ENCODE data around the gene PDZRN4.
"Not testable (repeated sequence)": the region's sequence is repeated elsewhere in the genome, so short reads cannot be mapped to it uniquely, and the experiment has no call there.

The PDZRN4 gene

DNA sequence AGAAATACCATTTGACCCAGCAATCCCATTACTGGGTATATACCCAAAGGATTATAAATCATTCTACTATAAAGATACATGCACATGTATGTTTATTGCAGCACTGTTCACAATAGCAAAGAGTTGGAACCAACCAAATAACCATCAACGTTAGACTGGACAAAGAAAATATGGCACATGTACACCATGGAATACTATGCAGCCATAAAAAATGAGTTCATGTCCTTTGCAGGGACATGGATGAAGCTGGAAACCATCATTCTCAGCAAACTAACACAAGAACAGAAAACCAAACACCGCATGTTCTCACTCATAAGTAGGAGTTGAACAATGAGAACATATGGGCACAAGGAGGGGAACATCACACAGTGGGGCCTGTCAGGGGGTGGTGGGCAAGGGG lies 97.3 kb downstream of the PDZRN4 start:
- not testable (repeated sequence) for DNase-seq (ENCODE audit: low spot score)

- DNase-seq (ENCODE audit: low spot score): no peak
These were observed 98.3 kb downstream of the PDZRN4 start for GRCh38 chr12:41286426-41286825.

- no peak for DNase-seq (ENCODE audit: low spot score)
These were observed 99.5 kb downstream of the PDZRN4 start for GRCh38 chr12:41287500-41288141.

GRCh38 chr12:41288142-41288811 lies 100.2 kb downstream of the PDZRN4 start:
- DNase-seq (ENCODE audit: low spot score): no peak

GRCh38 chr12:41289501-41289900 lies 101.4 kb downstream of the PDZRN4 start:
- no peak for DNase-seq (ENCODE audit: low spot score)

DNA sequence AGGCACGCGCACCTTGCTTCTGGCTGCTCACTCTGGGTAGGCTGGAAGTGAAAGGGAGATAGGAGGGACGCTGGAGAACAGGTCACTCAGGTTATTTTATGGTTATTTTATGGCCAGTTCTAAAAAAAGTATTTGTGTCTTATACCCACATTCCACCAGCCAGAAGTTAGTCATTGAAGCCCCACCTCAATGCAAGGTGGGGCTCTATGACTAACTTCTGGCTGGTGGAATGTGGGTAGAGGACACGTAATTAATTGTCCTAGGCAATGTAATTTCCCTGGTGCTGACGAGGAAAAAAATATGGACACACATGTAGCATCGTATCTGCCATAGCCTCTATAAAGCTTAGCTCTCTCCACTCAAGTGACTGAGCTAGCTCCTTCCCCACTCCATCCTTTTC lies 104.9 kb downstream of the PDZRN4 start:
- DNase-seq (ENCODE audit: low spot score): no peak

GRCh38 chr12:41293461-41293860 lies 105.3 kb downstream of the PDZRN4 start:
- no peak for DNase-seq (ENCODE audit: low spot score)

DNA sequence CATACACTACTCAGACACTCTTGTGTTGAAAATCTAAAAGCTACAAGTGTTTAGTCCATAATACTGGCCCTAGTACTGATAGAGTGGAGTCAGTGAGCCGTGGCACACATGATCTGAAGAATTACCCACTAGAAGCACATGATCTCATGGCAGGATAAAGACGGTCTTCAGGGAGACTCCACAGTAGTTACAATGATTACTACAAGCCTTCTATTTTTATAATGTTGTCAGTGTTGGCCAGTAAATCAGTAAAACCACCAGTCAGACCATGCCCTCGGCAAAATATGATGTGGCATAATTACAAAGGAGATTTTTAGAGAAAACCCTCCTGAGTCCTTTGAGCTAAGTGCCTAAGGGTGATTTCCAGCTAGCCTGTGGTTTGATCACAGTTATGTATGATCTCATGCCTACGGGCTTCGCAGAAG lies 114.9 kb downstream of the PDZRN4 start:
- peak; percentile 16 for DNase-seq (ENCODE audit: low spot score)

- no peak for DNase-seq (ENCODE audit: low spot score)
These were observed 116.4 kb downstream of the PDZRN4 start for GRCh38 chr12:41304526-41304925.

GRCh38 chr12:41310367-41310766 lies 122.2 kb downstream of the PDZRN4 start:
- no peak for DNase-seq (ENCODE audit: low spot score)

GRCh38 chr12:41311883-41312282 lies 123.8 kb downstream of the PDZRN4 start:
- no peak for DNase-seq (ENCODE audit: low spot score)

GRCh38 chr12:41312451-41312850 lies 124.3 kb downstream of the PDZRN4 start:
- DNase-seq (ENCODE audit: low spot score): not testable (repeated sequence)

DNA sequence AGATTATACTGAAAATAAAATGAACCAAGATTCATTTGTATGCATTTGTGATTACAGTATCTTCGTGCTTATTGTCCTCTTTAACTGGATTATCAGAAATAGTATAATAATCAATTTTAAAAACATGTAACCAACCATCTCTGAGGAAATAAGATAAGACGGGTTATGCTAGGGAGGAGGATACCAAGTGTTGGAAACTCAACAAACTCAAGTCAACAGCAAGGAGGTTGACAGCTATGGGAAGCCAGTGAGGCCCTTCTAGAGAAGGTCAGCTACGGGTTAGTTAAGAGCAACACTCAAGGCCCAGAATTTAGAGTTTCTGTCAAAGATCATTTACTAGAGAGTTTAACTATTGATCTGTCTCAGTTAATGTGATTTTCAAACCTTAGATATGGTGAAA lies 137.2 kb downstream of the PDZRN4 start:
- DNase-seq (ENCODE audit: low spot score): no peak

- no peak for DNase-seq (ENCODE audit: low spot score)
These were observed 139.2 kb downstream of the PDZRN4 start for GRCh38 chr12:41327096-41327895.

- peak; percentile 8 for DNase-seq (ENCODE audit: low spot score)
These were observed 145.9 kb downstream of the PDZRN4 start for GRCh38 chr12:41333974-41334373.

GRCh38 chr12:41334390-41334789 lies 146.3 kb downstream of the PDZRN4 start:
- DNase-seq (ENCODE audit: low spot score): no peak

DNA sequence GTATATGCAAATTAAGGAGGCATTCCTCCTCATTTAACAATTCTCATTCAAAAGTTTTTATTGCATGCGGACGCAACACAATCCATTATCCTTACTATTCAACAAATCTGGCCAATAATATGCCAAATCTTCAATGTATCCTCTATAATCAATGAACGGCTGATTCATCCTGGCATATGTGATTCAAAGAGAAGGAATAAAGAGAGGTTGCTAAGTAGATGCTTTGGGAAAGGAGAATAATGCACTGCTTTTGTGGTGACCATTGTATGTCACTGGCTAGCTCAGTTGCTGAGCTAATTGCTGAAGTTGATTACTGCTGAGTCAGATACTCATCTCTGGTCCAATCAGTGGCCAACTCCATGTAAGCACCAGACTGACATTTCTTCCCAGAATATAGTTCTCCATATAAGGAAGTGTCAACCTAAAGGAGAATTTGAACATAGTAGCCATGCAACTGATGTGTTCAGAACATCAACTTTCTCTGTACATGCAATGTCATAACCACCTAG lies 148.0 kb downstream of the PDZRN4 start:
- no peak for DNase-seq (ENCODE audit: low spot score)

GRCh38 chr12:41339784-41340183 lies 151.7 kb downstream of the PDZRN4 start:
- no peak for DNase-seq (ENCODE audit: low spot score)

DNA sequence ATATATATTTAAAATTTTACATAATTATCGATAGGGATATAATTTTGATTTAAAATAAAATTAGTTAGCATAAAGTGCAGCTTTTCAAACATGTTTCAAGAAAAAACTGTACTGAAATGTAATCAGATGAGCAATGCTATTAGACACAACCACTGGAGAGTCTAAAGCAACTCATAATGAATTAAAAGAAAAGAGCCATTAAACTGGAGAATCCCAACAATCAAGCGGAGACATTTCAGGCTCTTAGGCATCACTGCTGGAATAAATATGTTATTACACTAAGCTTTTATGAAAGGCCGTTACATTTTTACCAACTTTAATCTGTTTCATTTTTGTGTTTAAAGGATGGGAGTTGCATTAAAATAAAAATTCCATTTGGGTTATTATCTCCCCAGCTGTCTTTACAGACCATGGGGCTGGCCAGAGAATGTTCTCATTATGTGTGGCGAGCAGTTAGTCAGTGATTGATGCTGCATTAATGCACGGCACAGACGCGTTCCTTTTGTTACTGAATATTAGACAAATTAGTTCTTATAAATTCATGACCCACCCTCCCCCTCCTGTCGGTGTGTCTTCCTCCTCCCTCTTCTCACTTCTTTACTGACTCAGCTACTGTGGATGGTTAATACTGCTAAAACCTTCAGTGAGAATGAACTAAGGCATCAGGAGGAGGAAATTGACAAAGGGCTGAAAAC lies 156.8 kb downstream of the PDZRN4 start:
- peak; percentile 86 for DNase-seq (ENCODE audit: low spot score)

DNA sequence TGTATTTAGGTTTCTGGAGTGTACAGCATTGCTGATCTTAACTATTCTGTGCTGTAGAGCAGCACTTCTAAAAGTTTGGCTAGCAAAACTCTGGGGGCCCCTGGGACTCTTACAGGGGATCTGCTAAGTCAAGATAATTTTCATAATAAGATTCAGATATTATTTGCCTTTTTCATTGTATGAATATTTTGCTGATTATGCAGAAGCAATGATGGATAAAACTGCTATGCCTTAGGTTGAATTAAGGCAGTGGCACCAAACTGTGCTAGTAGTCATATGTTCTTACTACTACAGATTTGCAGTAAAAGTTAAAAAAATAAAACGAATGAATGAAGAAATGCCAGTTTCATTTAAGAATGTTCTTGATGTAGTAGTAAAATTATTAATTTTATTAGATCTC lies 160.1 kb downstream of the PDZRN4 start:
- no peak for DNase-seq (ENCODE audit: low spot score)

- DNase-seq (ENCODE audit: low spot score): no peak
These were observed 168.1 kb downstream of the PDZRN4 start for GRCh38 chr12:41356181-41356580.

GRCh38 chr12:41361738-41362137 lies 173.6 kb downstream of the PDZRN4 start:
- peak; percentile 9 for DNase-seq (ENCODE audit: low spot score)
